ENCODE results near the gene JAK1.
A peak's percentile ranks its signal among the peaks of the same experiment; 100 is the strongest.
"Not testable (repeated sequence)": the region's sequence is repeated elsewhere in the genome, so short reads cannot be mapped to it uniquely, and the experiment has no call there.

The JAK1 gene

DNA sequence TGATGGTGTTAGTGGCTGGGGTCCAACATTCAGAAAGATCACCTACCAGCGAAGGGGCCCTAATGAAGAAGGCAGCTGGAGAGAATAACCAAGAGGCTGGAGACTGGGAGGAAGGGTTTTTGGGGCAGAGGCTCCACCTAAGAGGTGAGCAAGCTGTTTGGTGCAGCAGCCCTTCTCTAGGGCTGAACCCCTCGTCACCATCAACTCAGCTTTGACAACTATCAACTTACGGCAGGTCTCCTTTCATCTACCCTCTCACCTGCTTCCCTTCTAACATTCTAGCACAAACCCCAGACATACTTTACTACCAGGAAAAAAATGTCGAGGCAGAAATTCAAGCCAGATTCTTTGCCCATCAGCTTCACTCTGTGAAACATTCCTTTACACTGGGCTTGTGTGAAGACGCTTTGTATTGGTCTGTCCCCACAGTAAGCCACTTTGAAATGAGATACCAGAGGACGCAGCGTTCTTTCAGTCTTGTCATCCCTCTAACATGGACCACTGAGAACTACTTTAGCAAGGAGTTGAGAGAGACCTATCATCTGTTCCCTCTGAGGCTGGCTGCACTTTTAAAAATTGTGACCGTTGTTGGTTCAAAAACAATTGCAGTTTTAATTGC lies 136.8 kb downstream of the JAK1 start:
- no peak for DNase-seq

- DNase-seq: no peak
Measured at GRCh38 chr1:64828829-64829228, 137.5 kb downstream of the JAK1 start.

DNA sequence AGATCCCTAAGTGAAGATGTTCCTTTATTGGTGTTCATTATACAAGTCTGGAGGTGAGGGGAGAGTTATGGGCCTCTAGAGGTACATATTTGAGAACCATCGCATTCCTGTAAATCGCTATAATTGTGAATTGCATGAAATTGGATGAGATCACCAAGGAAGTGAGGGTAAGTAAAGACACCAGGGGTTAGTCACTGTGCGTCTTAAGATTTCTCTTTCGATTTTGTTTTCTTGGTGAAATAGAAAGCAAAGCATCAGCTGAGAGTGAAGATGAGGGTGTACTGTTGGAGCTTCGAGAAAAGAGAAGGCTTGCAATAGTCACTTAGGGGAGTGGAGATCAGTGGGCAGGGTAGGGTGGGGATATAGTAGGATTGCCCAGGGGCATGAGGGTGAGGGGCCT lies 139.4 kb downstream of the JAK1 start:
- DNase-seq: peak; percentile 20

- peak; percentile 82 for DNase-seq
Measured at GRCh38 chr1:64823691-64824476, 142.5 kb downstream of the JAK1 start.

DNA sequence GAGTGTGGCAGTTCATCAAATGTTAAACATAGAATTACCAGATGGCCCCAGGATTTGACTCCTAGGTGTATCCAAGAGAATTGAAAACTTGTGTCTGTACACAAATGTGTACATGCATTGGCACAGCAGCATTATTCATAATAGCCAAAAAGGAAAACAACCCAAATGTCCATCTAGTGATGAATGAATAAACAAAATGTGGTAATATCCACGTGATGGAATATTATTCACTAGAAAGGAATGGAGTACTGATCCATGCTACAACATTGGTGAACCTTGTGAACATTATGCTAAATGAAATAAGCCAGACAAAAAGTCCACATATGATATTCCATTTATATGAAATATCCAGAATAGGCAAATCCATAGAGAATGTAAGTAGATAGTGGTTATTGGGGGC lies 143.7 kb downstream of the JAK1 start:
- DNase-seq: no peak

DNA sequence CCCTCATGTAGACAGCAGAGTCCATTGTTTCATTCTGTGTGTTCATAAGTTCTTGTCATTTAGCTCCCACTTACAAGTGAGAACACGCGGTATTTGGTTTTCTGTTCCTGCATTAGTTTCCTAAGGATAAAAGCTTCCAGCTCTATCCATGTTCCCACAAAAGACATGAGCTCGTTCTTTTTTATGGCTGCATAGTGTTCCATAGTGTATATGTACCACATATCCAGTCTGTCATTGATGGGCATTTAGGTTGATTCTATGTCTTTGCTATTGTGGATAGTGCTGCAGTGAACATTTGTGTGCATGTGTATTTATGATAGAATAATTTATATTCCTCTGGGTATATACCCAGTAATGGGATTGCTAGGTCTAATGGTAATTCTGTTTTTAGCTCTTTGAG lies 145.8 kb downstream of the JAK1 start:
- not testable (repeated sequence) for DNase-seq

- not testable (repeated sequence) for DNase-seq
Measured at GRCh38 chr1:64817364-64817763, 149.0 kb downstream of the JAK1 start.

DNA sequence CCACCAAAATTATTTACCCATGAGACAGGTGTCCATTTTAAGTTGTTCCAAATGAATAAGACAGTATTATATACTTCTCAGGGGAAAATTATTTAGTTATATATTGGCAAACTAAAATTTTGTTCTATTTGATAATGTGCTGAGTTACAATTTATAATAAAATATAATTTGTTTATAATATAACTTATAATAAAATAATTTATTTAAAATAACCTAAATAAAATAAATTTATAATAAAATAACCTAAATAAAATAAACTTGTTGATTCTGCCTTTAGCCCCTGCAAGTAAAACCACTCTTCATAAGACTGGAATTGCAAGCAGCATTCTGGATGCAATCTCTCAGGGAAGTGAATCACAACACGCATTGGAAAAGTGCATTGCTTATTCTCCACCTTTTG lies 151.9 kb downstream of the JAK1 start:
- no peak for DNase-seq

DNA sequence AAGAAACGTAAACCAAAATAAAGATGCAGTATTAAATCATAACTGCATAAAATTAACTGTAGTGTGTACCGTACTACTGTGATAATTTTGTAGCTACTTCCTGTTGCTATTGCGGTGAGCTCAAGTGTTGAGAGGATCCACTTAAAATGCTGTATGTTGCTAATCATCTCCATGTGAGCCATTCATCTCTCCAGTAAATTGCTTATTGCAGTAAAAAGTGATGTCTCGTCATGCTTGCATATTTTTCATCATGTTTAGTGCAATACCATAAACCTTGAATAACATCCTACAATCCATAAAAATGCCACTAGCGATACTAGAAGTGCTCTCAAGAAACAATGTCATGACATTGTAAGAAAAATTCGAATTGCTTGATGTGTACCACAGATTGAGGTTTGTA lies 155.2 kb downstream of the JAK1 start:
- DNase-seq: peak; percentile 23

- no peak for DNase-seq
Measured at GRCh38 chr1:64810001-64810400, 156.3 kb downstream of the JAK1 start.

GRCh38 chr1:64809309-64809708 lies 157.0 kb downstream of the JAK1 start:
- DNase-seq: no peak

DNA sequence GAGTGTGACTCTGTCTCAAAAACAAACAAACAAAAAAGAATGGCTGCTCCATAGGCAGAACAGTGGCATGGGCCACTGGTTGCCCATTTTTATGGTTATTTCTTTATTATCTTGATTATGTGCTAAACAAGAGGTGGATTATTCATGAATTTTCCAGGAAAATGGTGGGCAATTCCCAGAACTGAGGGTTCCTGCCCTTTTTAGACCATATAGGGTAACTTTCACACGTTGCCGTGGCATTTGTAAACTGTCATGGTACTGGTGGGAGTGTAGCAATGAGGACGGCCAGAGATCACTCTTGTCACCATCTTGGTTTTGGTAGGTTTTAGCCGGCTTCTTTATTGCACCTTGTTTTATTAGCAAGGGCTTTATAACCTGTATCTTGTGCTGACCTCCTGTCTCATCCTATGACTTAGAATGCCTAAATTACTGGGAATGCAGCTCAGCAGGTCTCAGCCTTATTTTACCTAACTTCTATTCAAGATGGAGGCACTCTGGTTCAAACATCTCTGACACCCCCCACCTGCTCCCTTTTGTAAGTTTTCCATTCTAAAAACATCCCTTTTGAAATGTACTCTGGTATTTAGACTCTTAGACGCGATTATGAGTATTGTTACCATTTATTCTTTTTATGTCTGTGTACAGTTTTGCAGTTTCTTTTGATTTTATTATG lies 164.4 kb downstream of the JAK1 start:
- DNase-seq: no peak

GRCh38 chr1:64798872-64799271 lies 167.5 kb downstream of the JAK1 start:
- DNase-seq: no peak

DNA sequence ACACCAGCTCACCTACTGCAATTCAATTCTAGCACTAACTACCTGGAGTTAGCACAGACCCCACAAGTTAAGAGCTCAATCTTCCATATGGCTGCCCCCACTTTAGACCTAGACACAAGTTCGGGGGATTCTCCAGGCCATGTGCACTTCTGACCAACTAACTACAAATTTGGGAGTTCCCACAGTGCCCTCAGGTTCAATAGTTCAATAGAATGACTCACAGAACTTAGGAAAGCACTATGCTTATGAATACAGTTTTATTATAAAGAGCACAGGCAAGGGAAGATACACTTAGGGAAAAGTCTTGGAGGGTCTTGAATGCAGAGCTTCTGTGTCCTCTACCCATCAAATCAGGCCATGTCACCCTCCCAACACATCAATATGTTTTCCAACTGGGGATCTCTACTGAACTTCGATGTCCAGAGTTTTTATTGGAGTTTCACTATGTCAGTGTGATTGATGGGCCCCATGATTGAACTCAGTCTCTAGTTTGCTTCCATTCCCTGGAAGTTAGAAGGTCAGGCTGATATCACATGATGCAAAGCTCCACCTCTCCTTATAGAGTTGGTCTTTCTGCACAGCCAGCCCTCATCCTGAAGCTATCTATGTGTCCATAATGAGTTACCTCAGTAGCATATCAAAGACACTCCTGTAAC lies 175.4 kb downstream of the JAK1 start:
- no peak for DNase-seq

All from fibroblast of upper back skin (primary cell).